Liver (tissue), 9 donors: Measurements from ENCODE around the gene RSBN1L. TPM values are rescaled to one million over a fixed set of nuclear protein-coding genes. Genes with fewer than 3 reads are reported as not detected.

Experiments used
- DNase-seq: peaks from one replicate; pipeline ENCODE4 v3.0.0-alpha.2; 2017; ENCODE audit warnings: low spot score
- H3K27ac ChIP-seq, 2 donors: one replicate each; pipeline ENCODE4 v1.7.0; 2013; ENCODE audit warnings: inconsistent platforms in 2 of 2, low read length in 2 of 2, control low read depth in 1 of 2, low read depth in 1 of 2, mild to moderate bottlenecking in 1 of 2
- H3K27me3 ChIP-seq, 4 donors: one replicate each; pipeline versions ENCODE4 v1.6.1 to v1.7.0; 2013; ENCODE audit warnings: low read length in 3 of 4, inconsistent platforms in 1 of 4, mild to moderate bottlenecking in 1 of 4, moderate library complexity in 1 of 4; ENCODE audit not compliant: control insufficient read depth in 4 of 4, insufficient read depth in 4 of 4
- H3K36me3 ChIP-seq, 4 donors: one replicate each; pipeline versions ENCODE4 v1.6.1 to v1.7.0; 2013; ENCODE audit warnings: low read length in 3 of 4, mild to moderate bottlenecking in 3 of 4, low read depth in 1 of 4, moderate library complexity in 1 of 4; ENCODE audit not compliant: control insufficient read depth in 4 of 4, insufficient read depth in 3 of 4
- H3K4me1 ChIP-seq, 4 donors: one replicate each; pipeline versions ENCODE4 v1.6.1 to v1.7.0; 2013; ENCODE audit warnings: low read length in 3 of 4, mild to moderate bottlenecking in 3 of 4, moderate library complexity in 1 of 4; ENCODE audit not compliant: control insufficient read depth in 4 of 4, insufficient read depth in 4 of 4
- H3K4me3 ChIP-seq, 3 donors: one replicate each; pipeline versions ENCODE4 v1.6.1 to v1.7.0; 2013; ENCODE audit warnings: low read length in 3 of 3, control low read depth in 1 of 3, low read depth in 1 of 3, mild to moderate bottlenecking in 1 of 3
- H3K9ac ChIP-seq, 2 donors: one replicate each; pipeline ENCODE4 v1.7.0; 2013; ENCODE audit warnings: low read length in 2 of 2, mild to moderate bottlenecking in 2 of 2, moderate library complexity in 2 of 2, control low read depth in 1 of 2, low read depth in 1 of 2
- H3K9me3 ChIP-seq, 4 donors: one replicate each; pipeline versions ENCODE4 v1.6.1 to v1.7.0; 2013; ENCODE audit warnings: low read length in 3 of 4; ENCODE audit not compliant: control insufficient read depth in 4 of 4
- ATF3 ChIP-seq: IDR thresholded peaks from 2 replicates; pipeline ENCODE4 v1.6.1; 2016; ENCODE audit warnings: antibody characterized with exemption
- CTCF ChIP-seq: fragments of 150-350 bp; IDR thresholded peaks from 2 replicates; pipeline ENCODE4 v1.5.1; 2017; ENCODE audit warnings: improper control_type of control experiment, low read depth, low read length; ENCODE audit not compliant: missing input control
- EGR1 ChIP-seq, 2 donors: IDR thresholded peaks; 2 replicates each; pipeline ENCODE4 v1.6.1; 2016 to 2018; ENCODE audit warnings: antibody characterized with exemption in 2 of 2, low read depth in 2 of 2
- FOXA1 ChIP-seq: IDR thresholded peaks from 2 replicates; pipeline ENCODE4 v1.6.1; 2016; ENCODE audit warnings: antibody characterized with exemption
- FOXA2 ChIP-seq: IDR thresholded peaks from 2 replicates; pipeline ENCODE4 v1.6.1; 2016; ENCODE audit warnings: antibody characterized with exemption
- GABPA ChIP-seq, 2 donors: IDR thresholded peaks in 1 of 2; conservative IDR thresholded peaks in 1 of 2; 2 replicates each; pipeline ENCODE4 v1.6.1; 2016; ENCODE audit warnings: antibody characterized with exemption in 2 of 2, mild to moderate bottlenecking in 1 of 2, moderate library complexity in 1 of 2
- HNF4A ChIP-seq, 2 donors: conservative IDR thresholded peaks; 2 replicates each; pipeline ENCODE4 v1.6.1; 2016; ENCODE audit warnings: antibody characterized with exemption in 2 of 2, mild to moderate bottlenecking in 2 of 2
- HNF4G ChIP-seq: IDR thresholded peaks from 2 replicates; pipeline ENCODE4 v1.6.1; 2016; ENCODE audit warnings: antibody characterized with exemption
- JUND ChIP-seq, 2 donors: IDR thresholded peaks; 2 replicates each; pipeline ENCODE4 v1.6.1; 2016; ENCODE audit warnings: antibody characterized with exemption in 2 of 2
- MAX ChIP-seq: IDR thresholded peaks from 2 replicates; pipeline ENCODE4 v1.6.1; 2016; ENCODE audit warnings: antibody characterized with exemption
- NR2F2 ChIP-seq: IDR thresholded peaks from 2 replicates; pipeline ENCODE4 v1.6.1; 2016; ENCODE audit warnings: antibody characterized with exemption
- RAD21 ChIP-seq, 2 donors: IDR thresholded peaks; 2 replicates each; pipeline ENCODE4 v1.6.1; 2016; ENCODE audit warnings: antibody characterized with exemption in 2 of 2, mild to moderate bottlenecking in 2 of 2
- REST ChIP-seq: IDR thresholded peaks from 2 replicates; pipeline ENCODE4 v1.6.1; 2016; ENCODE audit warnings: antibody characterized with exemption, mild to moderate bottlenecking
- RXRA ChIP-seq, 2 donors: IDR thresholded peaks; 2 replicates each; pipeline ENCODE4 v1.6.1; 2017 to 2018; ENCODE audit warnings: antibody characterized with exemption in 2 of 2, mild to moderate bottlenecking in 1 of 2
- SP1 ChIP-seq: IDR thresholded peaks from 2 replicates; pipeline ENCODE4 v1.6.1; 2018; ENCODE audit warnings: antibody characterized with exemption, mild to moderate bottlenecking
- TAF1 ChIP-seq: conservative IDR thresholded peaks from 2 replicates; pipeline ENCODE4 v1.6.1; 2016; ENCODE audit warnings: antibody characterized with exemption, mild to moderate bottlenecking
- YY1 ChIP-seq: IDR thresholded peaks from 2 replicates; pipeline ENCODE4 v1.6.1; 2016; ENCODE audit warnings: antibody characterized with exemption, mild to moderate bottlenecking
- ZBTB33 ChIP-seq: IDR thresholded peaks from 2 replicates; pipeline ENCODE4 v1.6.1; 2016; ENCODE audit warnings: antibody characterized with exemption
- whole genome bisulfite sequencing: extraction: QIAGEN DNeasy Blood & Tissue Kit; methylation state at CpG from one replicate; pipeline ENCODE4 v1.1.7; 2013; 5-methylcytosine and 5-hydroxymethylcytosine counted together
- polyA plus RNA-seq, 2 donors: library from polyadenylated mRNA; stranded (reverse) in 1 of 2; unstranded in 1 of 2; fragments of 200-250 nt in 1 of 2; fragments of >200 nt in 1 of 2; fragmentation: Nextera tagmentation in 1 of 2; extraction: Ambion mirVana in 1 of 2; gene quantifications; one replicate each; pipeline versions ENCODE4 v1.2.1 to v1.2.3, GENCODE V29; 2013 to 2015
- total RNA-seq, 2 donors: library from RNA; depleted of rRNA; stranded (reverse); fragments of >200 nt; gene quantifications; one replicate each; pipeline ENCODE4 v1.2.3, GENCODE V29; 2014
- donor health status: healthy.
- donor health status: healthy.
- donor health status: healthy.
- donor health status: healthy.
- donor health status: healthy.

Gene RSBN1L
- total and polyA plus RNA-seq, 4 donors = 3.3 to 23.4 (median 7.9) TPM

- no peak for TF ChIP-seq CTCF
- TF ChIP-seq EGR1 (IDR thresholded peaks at IDR 0.05; ENCODE audit: low read depth in 2 of 2) = no peak
- TF ChIP-seq HNF4A (conservative IDR thresholded peaks at IDR 0.05) = no peak
- no peak for TF ChIP-seq SP1
These were observed 100.7 kb downstream of the RSBN1L start (continued) for GRCh38 chr7:77796960-77797359.

- peaks cover 2 to 35% (median 21%) of the 10 kb centered on the region in 4 donors for H3K4me1 ChIP-seq
- peak overlapping the region; percentile 64 to 96 (median 88) for H3K4me3 ChIP-seq
- peak overlapping the region; percentile 70 to 92 for H3K27ac ChIP-seq
- no peaks in the 10 kb centered on the region for H3K9me3 ChIP-seq
- no peaks in the 10 kb centered on the region for H3K27me3 ChIP-seq
- H3K36me3 ChIP-seq = no peaks in the 10 kb centered on the region
- TF ChIP-seq FOXA2 (no peak), JUND (IDR thresholded peaks at IDR 0.05) (no peak), NR2F2 (no peak), ZBTB33 (no peak), HNF4A (conservative IDR thresholded peaks at IDR 0.05) (no peak), TAF1 (no peak), YY1 (no peak)
- no peak for DNase-seq
- under 1% methylated on average over 35 of the region's 35 CpGs for WGBS
- H3K9ac ChIP-seq = peak overlapping the region; percentile 67 to 77
These were observed 101.6 kb downstream of the RSBN1L start for GRCh38 chr7:77797734-77798393.

- DNase-seq = peak; percentile 96
- under 1% methylated on average over 61 of the region's 61 CpGs for WGBS
- Histone ChIP-seq H3K9ac (peak within 1 kb of the TSS; percentile 77 to 86), H3K27ac (peak within 1 kb of the TSS; percentile 72 to 92), H3K27me3 (no peaks in the 10 kb centered on the region), H3K4me3 (peak within 1 kb of the TSS; percentile 85 to 96 (median 88)), H3K9me3 (no peaks in the 10 kb centered on the region), H3K36me3 (no peaks in the 10 kb centered on the region), H3K4me1 (peaks cover 2 to 35% (median 21%) of the 10 kb centered on the region in 4 donors)
- TF ChIP-seq RAD21 (IDR thresholded peaks at IDR 0.05) (peak; percentile 70 to 73), MAX (peak; percentile 71), NR2F2 (peak; percentile 79), FOXA2 (peak; percentile 57), YY1 (peak; percentile 82), TAF1 (peak; percentile 64), CTCF (peak; percentile 57), REST (peak; percentile 66), HNF4G (peak; percentile 55), FOXA1 (no peak), HNF4A (conservative IDR thresholded peaks at IDR 0.05) (peak; percentile 32 to 82), EGR1 (IDR thresholded peaks at IDR 0.05; ENCODE audit: low read depth in 2 of 2) (no peak), SP1 (peak; percentile 97), JUND (IDR thresholded peaks at IDR 0.05) (peak in 1 of 2 donors; percentile 57), ATF3 (no peak), GABPA (IDR thresholded peaks at IDR 0.05 in 1 of 2, conservative IDR thresholded peaks at IDR 0.05 in 1 of 2) (peak; percentile 69 to 91), RXRA (IDR thresholded peaks at IDR 0.05) (peak; percentile 49 to 81)
These were observed 102.3 kb downstream of the RSBN1L start, which contains the start of the genes PHTF2 and TMEM60 for GRCh38 chr7:77798394-77799077. Gene PHTF2, plus strand, starts transcription at chr7:77798773. Gene TMEM60, minus strand, starts transcription at chr7:77798434. Its CDS starts 4,061 bp downstream, at chr7:77794373.
